H1 (cell line): ENCODE data around the gene SAMM50. TPM values are rescaled to one million over a fixed set of nuclear protein-coding genes. Genes with fewer than 3 reads are reported as not detected.

Source experiments
- CTCF ChIA-PET: fragments of 300-600 bp; sonication (Branson Sonifier 250); formaldehyde crosslinking; loops from one replicate; lab custom pipeline; 2021; ENCODE audit not compliant: partially characterized antibody; lab: Charles Lee
- POLR2A ChIA-PET: fragments of 300-600 bp; sonication (Branson Sonifier 250); formaldehyde crosslinking; loops from one replicate; lab custom pipeline; 2021; ENCODE audit warnings: inconsistent platforms; ENCODE audit not compliant: partially characterized antibody; lab: Charles Lee
- DNase-seq, 2 experiments: peaks; one replicate each; pipeline versions ENCODE4 v3.0.0 to v3.0.0-alpha.2; 2010 to 2022; ENCODE audit warnings: low spot score in 2 of 2, low read depth in 1 of 2, mixed read lengths in 1 of 2
- FAIRE-seq: peaks from 2 replicates; lab custom pipeline; 2011; peaks lifted over from hg19 to GRCh38; lab: Jason Lieb, UNC
- H2AFZ ChIP-seq: 2 replicates; pipeline ENCODE4 v1.8.1; 2012; ENCODE audit warnings: low read length, inconsistent platforms
- H2AK5ac ChIP-seq: 2 replicates; pipeline ENCODE4 v1.6.1; 2013; ENCODE audit warnings: low read depth, low read length
- H2BK120ac ChIP-seq: replicated peaks from 2 replicates; pipeline ENCODE3; 2013; ENCODE audit warnings: low read depth, low read length, inconsistent platforms
- H2BK12ac ChIP-seq: 2 replicates; pipeline ENCODE4 v1.6.1; 2013; ENCODE audit warnings: low read depth, low read length
- H2BK15ac ChIP-seq: 2 replicates; pipeline ENCODE4 v1.6.1; 2013; ENCODE audit warnings: low read length
- H2BK20ac ChIP-seq: 2 replicates; pipeline ENCODE4 v1.6.1; 2013; ENCODE audit warnings: low read length
- H2BK5ac ChIP-seq: 2 replicates; pipeline ENCODE4 v1.6.1; 2013; ENCODE audit warnings: low read depth, low read length
- H3K14ac ChIP-seq: 2 replicates; pipeline ENCODE4 v1.6.1; 2013; ENCODE audit warnings: inconsistent platforms; ENCODE audit not compliant: insufficient read length
- H3K18ac ChIP-seq: 2 replicates; pipeline ENCODE4 v1.6.1; 2013; ENCODE audit warnings: low read length; ENCODE audit errors: extremely low read depth
- H3K23ac ChIP-seq: 2 replicates; pipeline ENCODE4 v1.6.1; 2013; ENCODE audit warnings: inconsistent platforms; ENCODE audit not compliant: insufficient read length
- H3K23me2 ChIP-seq: 2 replicates; pipeline ENCODE4 v1.6.1; 2013; ENCODE audit warnings: low read depth, low read length
- H3K27ac ChIP-seq: 2 replicates; pipeline ENCODE4 v1.6.1; 2011; ENCODE audit warnings: low read depth, low read length, inconsistent platforms
- H3K27me3 ChIP-seq, 4 experiments: replicated peaks in 1 of 4; 1 replicate in 1 of 4; 2 replicates in 3 of 4; pipeline versions ENCODE4 v1.6.1 to v1.8.1; 2011 to 2013; ENCODE audit warnings: low read length in 3 of 4, mild to moderate bottlenecking in 3 of 4, inconsistent platforms in 2 of 4, mixed read lengths in 2 of 4, moderate library complexity in 1 of 4; ENCODE audit not compliant: control insufficient read depth in 3 of 4, insufficient read depth in 3 of 4; ENCODE audit errors: extremely low read depth in 1 of 4
- H3K36me3 ChIP-seq, 4 experiments: 2 replicates each; pipeline versions ENCODE4 v1.6.1 to v1.8.1; 2011 to 2013; ENCODE audit warnings: mild to moderate bottlenecking in 4 of 4, low read length in 3 of 4, moderate library complexity in 2 of 4, control low read depth in 1 of 4, inconsistent platforms in 1 of 4; ENCODE audit not compliant: insufficient read depth in 4 of 4, control insufficient read depth in 2 of 4
- H3K4ac ChIP-seq: replicated peaks from 2 replicates; pipeline ENCODE3; 2013; ENCODE audit warnings: low read length, low read depth, mixed read lengths, inconsistent platforms; ENCODE audit not compliant: insufficient read length
- H3K4me1 ChIP-seq, 4 experiments: replicated peaks in 1 of 4; 1 replicate in 1 of 4; 2 replicates in 3 of 4; pipeline versions ENCODE4 v1.6.1 to v1.8.1; 2011 to 2013; ENCODE audit warnings: low read length in 3 of 4, inconsistent platforms in 2 of 4, mixed read lengths in 1 of 4; ENCODE audit not compliant: insufficient read depth in 4 of 4, control insufficient read depth in 3 of 4
- H3K4me2 ChIP-seq, 2 experiments: 2 replicates each; pipeline versions ENCODE4 v1.6.1 to v1.8.1; 2011 to 2013; ENCODE audit warnings: low read depth in 2 of 2, low read length in 2 of 2, control low read depth in 1 of 2, inconsistent platforms in 1 of 2, mild to moderate bottlenecking in 1 of 2; ENCODE audit not compliant: insufficient read depth in 1 of 2
- H3K4me3 ChIP-seq, 4 experiments: fragments of 200-600, 300-600 bp in 1 of 4; sonication (generic), shearing (Covaris generic), sonication (Bioruptor Twin) in 1 of 4; 2 replicates each; pipeline versions ENCODE4 v1.5.1 to v1.8.1; 2011 to 2016; ENCODE audit warnings: low read length in 4 of 4, low read depth in 3 of 4, control low read depth in 2 of 4, inconsistent platforms in 2 of 4, mild to moderate bottlenecking in 2 of 4, mixed read lengths in 1 of 4, moderate library complexity in 1 of 4; ENCODE audit not compliant: insufficient read depth in 2 of 4; ENCODE audit errors: extremely low read depth in 1 of 4
- H3K56ac ChIP-seq: replicated peaks from 2 replicates; pipeline ENCODE3; 2013; ENCODE audit warnings: low read depth, mild to moderate bottlenecking, mixed read lengths, low read length, inconsistent platforms; ENCODE audit not compliant: insufficient read length
- H3K79me1 ChIP-seq: 2 replicates; pipeline ENCODE4 v1.6.1; 2013; ENCODE audit warnings: low read depth, low read length, control low read depth
- H3K79me2 ChIP-seq, 2 experiments: 2 replicates each; pipeline versions ENCODE4 v1.6.1 to v1.8.1; 2012 to 2013; ENCODE audit warnings: low read length in 2 of 2, mild to moderate bottlenecking in 2 of 2, inconsistent platforms in 1 of 2; ENCODE audit not compliant: insufficient read depth in 2 of 2, control insufficient read depth in 1 of 2
- H3K9ac ChIP-seq, 4 experiments: replicated peaks in 1 of 4; 1 replicate in 1 of 4; 2 replicates in 3 of 4; pipeline versions ENCODE4 v1.6.1 to v1.8.1; 2011 to 2013; ENCODE audit warnings: low read depth in 3 of 4, low read length in 3 of 4, control low read depth in 2 of 4, mild to moderate bottlenecking in 2 of 4, moderate library complexity in 2 of 4, inconsistent platforms in 1 of 4; ENCODE audit errors: extremely low read depth in 1 of 4
- H3K9me3 ChIP-seq, 2 experiments: 2 replicates each; pipeline versions ENCODE4 v1.6.1 to v1.8.1; 2012 to 2013; ENCODE audit warnings: mild to moderate bottlenecking in 2 of 2, moderate library complexity in 2 of 2, control low read depth in 1 of 2, inconsistent platforms in 1 of 2, low read depth in 1 of 2, low read length in 1 of 2, mixed read lengths in 1 of 2; ENCODE audit not compliant: insufficient read depth in 2 of 2
- H4K20me1 ChIP-seq, 2 experiments: replicated peaks in 1 of 2; 2 replicates each; pipeline versions ENCODE3 to v1.8.1; 2011 to 2013; ENCODE audit warnings: inconsistent platforms in 2 of 2, low read length in 2 of 2, mild to moderate bottlenecking in 1 of 2; ENCODE audit not compliant: insufficient read depth in 2 of 2, control insufficient read depth in 1 of 2
- H4K5ac ChIP-seq: 2 replicates; pipeline ENCODE4 v1.6.1; 2013; ENCODE audit warnings: low read length, low read depth, mixed read lengths, inconsistent platforms; ENCODE audit not compliant: insufficient read length
- H4K8ac ChIP-seq: 2 replicates; pipeline ENCODE4 v1.8.0; 2013; ENCODE audit warnings: mild to moderate bottlenecking, moderate library complexity, low read length, inconsistent platforms; ENCODE audit not compliant: insufficient read depth; ENCODE audit errors: extremely low read depth
- H4K91ac ChIP-seq: replicated peaks from 2 replicates; pipeline ENCODE3; 2013; ENCODE audit warnings: low read length, mixed read lengths, inconsistent platforms; ENCODE audit not compliant: insufficient read length
- ASH2L ChIP-seq: fragments of 200-600, 300-600 bp; sonication (generic); IDR thresholded peaks from one replicate; pipeline ENCODE4 v1.7.1; 2017; ENCODE audit warnings: low read length
- JUND ChIP-seq: IDR thresholded peaks from 2 replicates; pipeline ENCODE4 v1.6.1; 2011; ENCODE audit warnings: mild to moderate bottlenecking, improper control_type of control experiment, low read length
- TCF12 ChIP-seq: IDR thresholded peaks from 2 replicates; pipeline ENCODE4 v1.6.1; 2011; ENCODE audit warnings: low read depth, mild to moderate bottlenecking, low read length
- WGBS, 2 experiments: shearing (Covaris generic) in 1 of 2; methylation state at CpG; one replicate each; pipeline versions ENCODE4 v1.1.6 to v1.1.7; 2013 to 2015; ENCODE audit warnings: low lambda C conversion rate in 2 of 2, mixed read lengths in 2 of 2, inconsistent platforms in 1 of 2, low coverage in 1 of 2, missing lambda C conversion rate in 1 of 2; ENCODE audit not compliant: insufficient replicate concordance in 2 of 2, insufficient coverage in 1 of 2, insufficient read length in 1 of 2; ENCODE audit errors: extremely low coverage in 1 of 2, missing lambda C conversion rate in 1 of 2; 5-methylcytosine and 5-hydroxymethylcytosine counted together
- polyA plus RNA-seq, 7 experiments: library from polyadenylated mRNA; depleted of rRNA in 3 of 7; stranded (reverse) in 5 of 7; unstranded in 2 of 7; fragments of >200 nt in 5 of 7; fragments of 200-250 nt in 2 of 7; gene quantifications; 1 replicate in 5 of 7; 2 replicates in 1 of 7; 4 replicates in 1 of 7; pipeline versions ENCODE4 v1.2.1 to v1.2.3, GENCODE V29; 2011 to 2013; ENCODE audit warnings: missing spikeins in 2 of 7, mixed read lengths in 2 of 7
- total RNA-seq: library from RNA; stranded (reverse); fragmentation: NEBNext Ultra II Directional; extraction: Animal tissue kit (Norgen Biotek cat#: 25700); gene quantifications from 2 replicates; pipeline ENCODE4 v1.2.1, GENCODE V29; 2021

SAMM50 gene
- total and polyA plus RNA-seq, 2 of the 8 experiments (the other 6 are each of a cell fraction or from before 2014, with no cell fraction given) = 45.4 to 70.3 TPM

GRCh38 chr22:44020981-44021380, 65.7 kb downstream of the SAMM50 start:
- no peak overlapping the region for H3K27ac ChIP-seq
- ChIA-PET CTCF (interaction anchor here (0.8 to 1.5 kb wide), 3 partner anchors 27 to 65 kb away, joined by 3 to 6 read pairs (median 4); no protein-coding TSS in a partner anchor), POLR2A (no interaction called here)
- no peak for FAIRE-seq
- H3K23ac ChIP-seq = no peak overlapping the region
- H3K36me3 ChIP-seq = no peaks in the 10 kb centered on the region
- H3K9ac ChIP-seq = no peak overlapping the region
- H2BK120ac ChIP-seq = no peak overlapping the region
- no peaks in the 10 kb centered on the region for H3K79me2 ChIP-seq
- no peak overlapping the region for H2BK12ac ChIP-seq
- H2BK15ac ChIP-seq = no peak overlapping the region
- no peak for TF ChIP-seq ASH2L
- no peak for TF ChIP-seq JUND
- no peak for TF ChIP-seq TCF12
- WGBS, 2 experiments = 91% methylated on average over 8 of the region's 8 CpGs; no CpG with 5 or more reads in 1 of the 2 experiments
- no peak overlapping the region for H4K5ac ChIP-seq
- no peaks in the 10 kb centered on the region for H4K20me1 ChIP-seq
- H3K56ac ChIP-seq = no peak overlapping the region
- H3K23me2 ChIP-seq = peaks cover 3% of the 10 kb centered on the region; the same call in 1 of the 2 replicates
- peaks cover 0 to 8% (median 3%) of the 10 kb centered on the region in 4 experiments; a peak in 4 of 7 replicates for H3K27me3 ChIP-seq
- H3K4me1 ChIP-seq = peaks cover 0 to 10% (median 2%) of the 10 kb centered on the region in 4 experiments; a peak in 4 of 7 replicates
- no peak overlapping the region for H2BK5ac ChIP-seq
- no peak overlapping the region for H4K91ac ChIP-seq
- H3K18ac ChIP-seq = no peak overlapping the region
- H3K9me3 ChIP-seq = no peaks in the 10 kb centered on the region
- H3K79me1 ChIP-seq = no peaks in the 10 kb centered on the region; the same call in 1 of the 2 replicates
- no peak overlapping the region for H2BK20ac ChIP-seq
- H3K14ac ChIP-seq = no peak overlapping the region
- no peak overlapping the region for H4K8ac ChIP-seq
- no peak overlapping the region for H3K4me2 ChIP-seq
- H3K4ac ChIP-seq = no peak overlapping the region
- no peak overlapping the region for H3K4me3 ChIP-seq
- no peak overlapping the region for H2AFZ ChIP-seq
- no peak overlapping the region for H2AK5ac ChIP-seq
- DNase-seq = no peak
